ENCODE results near the gene RAB11A.

DNA sequence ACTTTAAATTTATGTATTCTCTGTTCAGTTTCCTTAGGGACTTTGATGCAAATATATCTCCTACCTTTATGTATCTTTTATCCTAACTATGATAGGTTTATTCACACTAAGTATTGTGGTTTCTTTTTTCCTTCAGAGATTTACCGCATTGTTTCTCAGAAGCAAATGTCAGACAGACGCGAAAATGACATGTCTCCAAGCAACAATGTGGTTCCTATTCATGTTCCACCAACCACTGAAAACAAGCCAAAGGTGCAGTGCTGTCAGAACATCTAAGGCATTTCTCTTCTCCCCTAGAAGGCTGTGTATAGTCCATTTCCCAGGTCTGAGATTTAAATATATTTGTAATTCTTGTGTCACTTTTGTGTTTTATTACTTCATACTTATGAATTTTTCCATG is 18.3 kb downstream of the RAB11A start:
- TF ChIP-seq, protein P1, sequence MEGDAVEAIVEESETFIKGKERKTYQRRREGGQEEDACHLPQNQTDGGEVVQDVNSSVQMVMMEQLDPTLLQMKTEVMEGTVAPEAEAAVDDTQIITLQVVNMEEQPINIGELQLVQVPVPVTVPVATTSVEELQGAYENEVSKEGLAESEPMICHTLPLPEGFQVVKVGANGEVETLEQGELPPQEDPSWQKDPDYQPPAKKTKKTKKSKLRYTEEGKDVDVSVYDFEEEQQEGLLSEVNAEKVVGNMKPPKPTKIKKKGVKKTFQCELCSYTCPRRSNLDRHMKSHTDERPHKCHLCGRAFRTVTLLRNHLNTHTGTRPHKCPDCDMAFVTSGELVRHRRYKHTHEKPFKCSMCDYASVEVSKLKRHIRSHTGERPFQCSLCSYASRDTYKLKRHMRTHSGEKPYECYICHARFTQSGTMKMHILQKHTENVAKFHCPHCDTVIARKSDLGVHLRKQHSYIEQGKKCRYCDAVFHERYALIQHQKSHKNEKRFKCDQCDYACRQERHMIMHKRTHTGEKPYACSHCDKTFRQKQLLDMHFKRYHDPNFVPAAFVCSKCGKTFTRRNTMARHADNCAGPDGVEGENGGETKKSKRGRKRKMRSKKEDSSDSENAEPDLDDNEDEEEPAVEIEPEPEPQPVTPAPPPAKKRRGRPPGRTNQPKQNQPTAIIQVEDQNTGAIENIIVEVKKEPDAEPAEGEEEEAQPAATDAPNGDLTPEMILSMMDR (IDR thresholded peaks at IDR 0.05): no peak
- TF ChIP-seq EP300 (IDR thresholded peaks at IDR 0.05; ENCODE audit: low read depth) (no peak), POLR2A (IDR thresholded peaks at IDR 0.05) (no peak), POLR2AphosphoS5 (IDR thresholded peaks at IDR 0.05) (no peak)

All from transverse colon (tissue), 4 donors.